ENCODE measurements around the gene ABAT.
"Not testable (repeated sequence)": the region's sequence is repeated elsewhere in the genome, so short reads cannot be mapped to it uniquely, and the experiment has no call there.

Gene ABAT

DNA sequence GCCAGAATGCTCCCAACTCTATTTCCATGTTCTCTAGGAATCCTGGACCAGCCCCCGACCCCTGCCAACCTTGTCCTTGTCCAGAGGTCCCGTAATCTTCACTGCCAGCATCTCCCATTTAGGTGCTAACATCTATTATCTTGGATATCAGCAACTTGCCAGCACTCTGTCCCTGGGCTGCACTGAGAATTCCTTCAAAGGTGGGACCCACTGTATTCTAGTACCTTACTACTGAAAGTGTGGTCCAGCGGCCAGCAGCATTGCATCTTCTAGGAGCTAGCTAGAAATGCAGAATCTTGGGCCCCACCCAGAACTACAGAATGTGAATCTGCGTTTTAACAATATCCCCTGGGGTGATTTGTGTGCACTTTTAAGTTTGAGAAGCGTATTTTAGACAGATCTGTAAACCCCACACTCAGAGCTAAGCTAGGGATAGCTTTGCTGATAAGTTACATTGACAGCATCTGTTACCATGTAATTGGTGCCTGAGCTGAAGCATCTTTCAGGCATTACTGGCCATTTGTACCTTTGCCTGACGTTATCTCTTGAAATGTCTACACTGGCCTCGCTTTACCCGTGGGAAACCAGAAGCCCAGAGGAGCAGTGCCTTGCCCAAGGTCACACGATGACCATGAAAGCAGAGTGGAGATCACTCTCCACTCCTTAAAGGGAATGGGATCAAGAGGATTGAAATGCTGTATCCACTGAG lies 8.3 kb downstream of the ABAT start:
- DNase-seq (ENCODE audit: low spot score): no peak

DNA sequence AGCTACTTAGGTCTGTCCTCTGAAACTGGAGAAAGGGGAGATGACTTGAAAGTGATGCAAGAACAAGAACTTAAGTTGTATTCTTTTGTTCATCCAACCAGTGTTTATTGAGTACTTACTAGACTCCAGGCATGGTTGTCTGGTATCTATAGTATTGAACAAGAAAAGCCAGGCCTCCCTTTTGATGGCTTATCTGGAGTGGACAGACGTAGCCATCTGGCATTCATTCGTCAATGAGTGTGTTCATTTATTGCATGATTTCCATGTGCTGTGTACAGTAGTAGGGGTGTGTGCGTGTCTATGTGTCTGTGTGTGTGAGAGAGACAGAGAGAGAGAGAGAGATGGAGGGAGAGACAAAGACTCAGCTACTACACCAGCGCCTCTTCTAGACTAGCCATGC lies 9.2 kb downstream of the ABAT start:
- DNase-seq (ENCODE audit: low spot score): no peak

DNA sequence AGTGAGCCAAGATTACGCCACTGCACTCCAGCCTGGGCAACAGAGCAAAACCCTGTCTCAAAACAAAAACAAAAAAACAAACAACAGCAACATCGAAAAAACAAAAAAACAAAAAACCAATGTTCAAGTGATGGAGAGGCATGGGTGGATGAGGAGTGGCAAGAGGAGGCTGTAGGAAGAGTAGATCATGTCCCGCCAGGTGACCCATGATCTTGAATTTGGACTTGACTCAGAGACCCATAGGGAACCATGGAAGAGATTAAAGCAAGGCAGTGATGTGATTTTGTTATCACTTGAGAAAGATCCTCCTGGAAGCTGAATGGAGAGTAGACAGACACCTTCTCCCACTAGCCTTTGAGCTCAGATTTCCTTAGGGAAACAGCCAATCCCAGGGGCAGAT lies 11.2 kb downstream of the ABAT start:
- DNase-seq (ENCODE audit: low spot score): no peak

DNA sequence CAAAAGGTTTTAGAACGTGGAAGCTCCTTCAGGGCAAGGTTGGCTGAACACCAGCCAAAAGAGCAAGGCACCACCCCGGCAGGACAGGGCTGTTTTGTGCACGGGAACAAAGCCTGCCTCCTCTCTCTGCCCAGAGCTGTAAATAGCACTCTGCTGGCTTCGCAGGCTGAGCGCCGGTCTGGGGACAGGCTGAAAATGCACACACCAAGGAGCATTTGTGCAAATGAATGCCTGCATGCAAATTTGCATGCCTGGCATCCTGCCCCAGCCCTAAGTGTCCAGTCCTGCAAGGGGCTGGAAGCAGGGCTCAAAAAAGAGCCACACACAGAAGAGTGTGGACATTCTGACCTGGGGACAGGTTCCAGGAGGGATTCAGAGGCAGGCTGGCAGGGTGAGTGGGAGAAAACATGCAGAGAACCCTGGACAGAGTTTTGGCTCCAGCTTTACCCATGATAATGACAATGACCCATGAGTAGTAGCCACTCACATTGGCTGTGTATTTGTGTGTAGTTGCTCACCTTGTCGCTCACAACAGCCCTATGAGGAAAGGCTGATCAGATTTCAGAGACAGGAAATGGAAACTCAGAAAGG lies 11.7 kb downstream of the ABAT start:
- no peak for DNase-seq (ENCODE audit: low spot score)

DNA sequence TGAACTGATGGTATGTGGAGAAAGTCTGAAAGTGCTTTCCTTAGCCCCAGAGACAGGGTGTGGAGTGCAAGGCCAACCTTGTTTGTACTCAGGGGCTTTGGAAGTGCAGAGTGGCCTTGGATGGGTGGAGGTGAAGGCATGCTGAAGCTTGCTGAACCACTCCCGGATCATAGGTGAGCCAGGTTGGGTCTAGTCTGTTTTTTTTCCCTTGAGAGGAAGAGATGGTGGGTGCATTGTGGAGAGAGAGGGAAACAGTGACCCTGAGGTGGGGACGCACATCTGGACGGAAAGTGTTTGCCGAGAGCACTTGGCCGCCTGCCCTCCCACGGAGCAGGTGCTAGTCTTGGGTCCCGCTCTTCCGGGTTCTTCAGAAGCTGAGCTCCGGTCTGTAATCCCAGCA lies 12.5 kb downstream of the ABAT start:
- DNase-seq (ENCODE audit: low spot score): no peak

DNA sequence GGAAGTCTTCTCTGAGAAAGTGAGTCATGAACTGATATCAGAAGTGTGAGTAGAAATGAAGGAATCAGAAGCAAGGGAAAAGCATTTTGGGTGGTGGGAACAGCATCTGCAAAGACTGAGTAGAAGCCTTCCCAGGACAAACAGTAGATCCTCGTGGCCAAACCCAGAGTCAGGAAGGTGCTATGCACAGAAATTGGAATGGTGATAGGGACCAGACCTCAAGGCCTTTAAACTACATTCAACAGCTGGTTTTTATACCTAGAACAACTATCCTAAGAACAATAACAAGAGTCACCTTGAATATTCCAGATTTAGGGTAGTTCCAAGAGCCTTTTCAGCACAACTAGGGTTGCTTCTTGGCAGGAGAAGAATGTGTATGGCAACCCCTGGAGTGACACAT lies 15.3 kb downstream of the ABAT start:
- no peak for DNase-seq (ENCODE audit: low spot score)

DNA sequence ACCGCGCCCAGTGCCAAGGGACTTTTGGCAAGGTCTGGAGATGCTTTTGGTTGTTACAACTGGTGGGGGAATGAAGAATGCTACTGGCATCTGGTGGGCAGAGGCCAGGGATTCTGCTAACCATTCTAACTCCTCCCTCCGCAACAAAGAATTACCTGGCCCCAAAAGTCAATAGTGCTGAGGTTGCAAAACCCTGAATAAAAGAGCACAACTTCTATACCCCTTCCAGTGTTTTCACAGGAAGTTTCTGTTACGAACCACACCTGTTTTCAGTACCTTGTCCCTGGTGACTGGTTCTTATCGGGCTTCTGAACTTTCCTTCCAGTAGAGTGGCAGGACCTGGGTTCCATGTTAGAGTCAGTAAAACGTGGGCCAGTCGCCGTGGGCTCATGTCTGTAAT lies 17.3 kb downstream of the ABAT start:
- DNase-seq (ENCODE audit: low spot score): no peak

DNA sequence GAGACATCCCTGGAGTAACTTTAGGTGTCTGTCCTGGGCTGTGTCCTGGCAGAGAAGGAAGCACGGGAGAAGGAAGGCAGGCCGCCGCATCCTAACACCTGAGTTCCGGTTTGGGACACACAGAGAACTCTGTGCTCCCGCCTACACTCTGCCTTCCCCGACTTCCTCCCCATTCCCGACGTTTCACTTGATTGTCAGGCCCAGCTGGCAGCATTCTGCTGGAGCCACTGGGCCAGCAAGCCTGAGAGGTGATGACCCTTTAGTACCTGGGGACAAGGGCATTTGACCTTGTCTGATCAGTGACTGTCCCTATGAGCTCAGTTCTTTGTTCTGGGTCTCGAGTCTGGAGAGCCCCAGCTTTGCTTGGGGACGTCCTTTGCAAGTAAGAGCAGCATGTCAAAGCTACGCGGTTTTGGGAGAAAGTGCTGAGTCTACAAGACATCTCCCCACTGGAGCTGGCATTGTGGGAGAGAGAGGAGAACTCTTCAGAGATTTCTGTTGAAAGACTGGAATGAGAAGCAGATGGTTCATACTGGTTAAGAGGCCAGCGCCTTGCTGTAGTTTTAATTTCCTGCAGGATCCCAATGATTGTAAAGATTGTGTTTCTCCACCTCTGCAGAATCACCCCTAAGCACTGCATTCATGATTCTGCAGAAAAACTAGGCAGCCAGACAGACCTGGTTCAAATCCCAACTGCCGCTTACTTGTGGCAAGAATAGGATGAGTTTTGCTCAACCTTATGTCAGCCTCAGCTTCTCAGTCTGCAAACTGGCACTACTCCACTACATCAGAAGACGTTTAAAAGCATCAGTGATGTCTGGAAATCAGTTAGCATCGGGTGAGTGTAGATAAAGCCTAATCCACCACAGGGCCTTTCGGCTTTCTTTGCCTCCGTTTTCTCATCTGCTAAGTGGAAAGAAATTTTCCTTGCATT lies 20.6 kb downstream of the ABAT start:
- DNase-seq (ENCODE audit: low spot score): no peak

DNA sequence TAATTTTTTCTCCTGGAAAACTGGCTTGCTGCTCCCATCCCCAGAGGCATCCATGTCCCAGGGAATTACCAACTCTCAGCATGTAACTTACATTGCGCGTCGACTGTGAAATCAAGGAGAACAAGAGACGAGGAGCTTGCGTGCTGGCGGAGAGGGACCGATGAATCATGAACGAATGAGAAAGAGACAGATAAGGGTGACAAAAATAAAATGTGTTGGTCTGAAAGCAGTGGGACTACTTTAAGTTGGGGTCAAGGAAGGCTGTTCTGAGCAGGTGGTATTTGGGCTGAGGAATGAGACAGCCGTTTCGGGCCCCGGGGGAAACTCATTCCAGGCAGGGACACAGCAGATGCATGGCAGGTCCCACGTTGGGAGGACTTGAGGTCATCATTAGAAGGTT lies 22.5 kb downstream of the ABAT start:
- no peak for DNase-seq (ENCODE audit: low spot score)

DNA sequence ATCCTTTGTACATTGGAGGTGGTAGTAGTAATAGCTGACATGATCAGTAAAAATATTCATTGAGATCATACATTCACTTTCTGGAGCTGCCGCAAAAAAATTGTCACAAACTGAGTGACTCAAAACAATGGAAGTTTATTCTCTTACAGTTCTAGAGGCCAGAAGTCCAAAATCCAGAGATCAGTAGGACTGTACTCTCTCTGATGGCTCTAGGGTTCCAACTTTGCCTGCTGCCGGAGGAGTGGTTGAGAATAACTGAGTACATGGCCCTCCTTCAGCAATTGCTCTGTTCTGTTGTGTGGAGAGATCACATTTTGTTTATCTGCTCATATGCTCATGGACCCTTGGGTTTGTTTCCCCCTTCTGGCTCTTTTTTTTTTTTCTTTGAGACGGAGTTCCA lies 23.5 kb downstream of the ABAT start:
- DNase-seq (ENCODE audit: low spot score): no peak

DNA sequence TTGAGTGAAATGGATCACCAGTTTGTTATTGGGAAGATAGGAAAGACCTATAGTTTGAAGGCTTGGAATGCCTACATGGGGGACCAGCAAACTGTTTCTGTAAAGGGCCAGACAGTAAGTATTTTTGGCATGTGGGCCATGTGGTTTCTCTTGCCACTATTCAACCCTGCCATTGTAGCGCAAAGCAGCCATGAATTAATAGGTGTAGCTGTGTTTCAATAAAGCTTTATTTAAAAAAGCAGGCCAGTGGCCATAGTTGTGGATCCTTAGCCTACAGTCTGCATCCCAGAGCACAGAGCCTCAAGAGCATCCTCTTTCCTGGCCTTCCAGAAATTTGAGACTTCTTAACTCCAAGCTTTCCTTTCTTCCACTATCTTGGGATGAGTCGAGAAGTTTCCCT lies 29.3 kb downstream of the ABAT start:
- DNase-seq (ENCODE audit: low spot score): no peak

DNA sequence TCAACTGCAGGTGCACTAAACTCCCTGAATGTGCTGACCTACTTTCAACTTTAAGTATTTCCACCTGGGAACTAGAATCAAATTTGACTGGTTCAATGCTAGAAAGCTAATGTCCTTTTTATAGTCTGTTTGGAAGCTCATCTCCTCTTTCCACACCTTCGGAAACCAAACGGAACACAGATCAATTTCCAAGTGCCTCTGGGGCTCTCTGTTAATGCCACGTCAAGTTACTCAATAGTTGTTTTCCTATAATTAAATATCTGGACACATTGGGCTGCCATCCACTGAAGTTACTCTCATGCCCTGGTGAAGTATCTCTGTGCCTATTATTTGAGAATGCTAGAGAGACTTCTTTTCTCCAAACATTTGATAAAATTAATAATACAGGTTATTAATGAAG lies 29.7 kb downstream of the ABAT start:
- no peak for DNase-seq (ENCODE audit: low spot score)

DNA sequence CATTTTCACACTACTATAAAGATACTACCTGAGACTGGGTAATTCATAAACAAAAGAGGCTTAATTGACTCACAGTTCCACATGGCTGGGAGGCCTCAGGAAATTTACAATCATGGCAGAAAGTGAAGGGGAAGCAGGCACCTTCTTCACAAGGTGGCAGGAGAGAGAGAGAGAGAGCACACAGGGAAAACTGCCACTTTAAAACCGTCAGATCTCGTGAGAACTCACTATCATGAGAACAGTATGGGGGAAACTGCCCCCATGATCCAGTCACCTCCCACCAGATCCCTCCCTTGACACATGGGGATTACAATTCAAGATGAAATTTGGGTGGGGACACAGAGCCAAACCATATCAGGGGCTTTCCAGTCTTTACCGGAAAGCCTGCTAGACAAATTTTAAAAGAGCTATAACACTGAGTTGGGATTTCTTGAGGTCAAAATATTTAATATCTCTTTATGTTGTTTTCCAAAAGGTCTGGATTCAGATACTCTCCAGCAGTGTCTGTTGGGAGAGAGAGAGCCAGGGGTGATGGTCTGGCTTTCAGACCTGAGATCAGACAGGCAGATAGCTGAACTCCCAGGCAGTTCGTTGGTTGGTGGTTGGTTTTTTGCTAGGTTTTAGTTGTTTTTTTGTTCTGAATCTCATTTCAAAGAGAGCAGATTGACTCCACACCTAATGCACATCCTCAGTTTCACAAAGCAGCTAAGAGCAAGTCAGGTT lies 30.8 kb downstream of the ABAT start:
- DNase-seq (ENCODE audit: low spot score): not testable (repeated sequence)

DNA sequence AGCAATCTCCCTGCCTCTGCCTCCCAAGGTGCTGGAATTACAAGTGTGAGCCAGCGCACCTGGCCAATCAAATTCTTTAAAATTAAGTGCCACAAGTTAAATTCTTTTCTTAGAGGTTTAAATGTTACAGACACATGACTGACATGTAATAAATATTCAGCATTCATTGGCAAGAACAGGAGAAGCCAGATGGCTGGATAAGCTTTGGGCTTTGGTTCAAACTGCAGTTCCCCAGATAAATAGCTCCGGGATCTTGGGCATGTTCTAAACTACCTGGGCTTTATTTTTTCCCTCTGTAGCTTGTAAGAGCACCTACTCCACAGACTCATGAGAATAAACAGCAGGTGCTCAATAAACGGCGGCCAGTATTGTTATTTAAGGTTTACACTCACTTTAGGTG lies 34.1 kb downstream of the ABAT start:
- no peak for DNase-seq (ENCODE audit: low spot score)

DNA sequence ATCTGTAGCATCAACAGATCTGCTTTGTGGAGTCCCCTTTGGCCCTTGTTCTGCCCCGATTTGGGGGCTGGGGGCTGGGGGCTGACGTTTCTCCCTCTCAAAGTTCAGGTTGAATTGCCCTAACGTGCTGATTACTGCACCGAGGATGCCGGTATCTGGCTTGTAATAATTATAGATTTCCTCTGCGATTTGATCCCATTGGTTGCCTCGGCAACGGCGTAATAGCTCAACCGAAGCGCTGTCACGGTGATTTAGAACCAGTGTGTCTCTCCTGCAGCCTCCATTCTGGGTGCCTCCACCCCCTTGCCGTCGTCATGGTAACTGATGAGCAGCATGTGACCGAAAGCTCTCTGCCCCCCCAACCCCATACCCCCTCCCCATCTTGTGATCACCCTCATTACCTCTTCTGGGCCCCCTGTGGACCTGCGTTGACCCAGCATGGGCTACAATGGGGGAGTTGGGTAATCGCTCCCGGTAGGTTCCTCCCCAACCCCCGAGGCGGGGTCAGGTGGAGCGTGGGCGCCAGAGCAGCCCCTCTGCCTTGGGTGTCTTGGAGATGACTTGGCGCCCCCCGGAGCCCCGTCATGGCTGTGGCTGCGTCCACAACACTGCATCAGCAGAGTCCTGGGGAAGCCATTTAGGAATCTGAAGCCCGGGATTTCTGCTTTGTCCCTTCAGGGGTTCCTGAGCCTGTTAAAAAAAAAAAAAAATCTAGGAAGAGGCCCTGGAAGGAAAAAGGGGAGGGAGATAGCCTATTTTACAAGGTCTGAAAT lies 38.4 kb downstream of the ABAT start:
- no peak for DNase-seq (ENCODE audit: low spot score)

DNA sequence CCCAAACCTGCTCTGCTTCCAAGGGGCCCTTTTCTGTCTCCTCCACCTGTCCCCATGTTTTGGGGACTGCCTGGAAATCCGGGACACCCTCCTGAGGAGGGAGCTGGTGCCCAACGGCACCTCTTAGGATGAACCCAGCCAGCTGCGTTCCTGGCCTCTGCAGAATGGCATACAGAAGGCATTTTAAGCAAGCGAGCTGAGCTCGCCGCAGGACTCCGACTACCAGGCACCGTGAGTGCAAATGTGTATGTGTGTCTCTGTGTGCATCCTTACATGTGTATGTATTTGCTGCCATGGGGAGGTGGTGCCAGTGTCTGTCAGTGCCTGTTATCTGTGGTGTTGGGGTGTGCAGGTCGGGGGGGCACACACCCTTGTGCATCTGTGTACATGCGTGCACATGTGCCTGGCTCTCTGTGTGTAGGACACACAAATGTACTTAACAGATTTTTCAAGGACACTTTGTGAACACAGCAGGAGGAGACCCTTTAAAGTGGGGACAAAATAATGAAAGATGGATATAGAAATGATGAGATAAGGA lies 39.3 kb downstream of the ABAT start:
- no peak for DNase-seq (ENCODE audit: low spot score)

DNA sequence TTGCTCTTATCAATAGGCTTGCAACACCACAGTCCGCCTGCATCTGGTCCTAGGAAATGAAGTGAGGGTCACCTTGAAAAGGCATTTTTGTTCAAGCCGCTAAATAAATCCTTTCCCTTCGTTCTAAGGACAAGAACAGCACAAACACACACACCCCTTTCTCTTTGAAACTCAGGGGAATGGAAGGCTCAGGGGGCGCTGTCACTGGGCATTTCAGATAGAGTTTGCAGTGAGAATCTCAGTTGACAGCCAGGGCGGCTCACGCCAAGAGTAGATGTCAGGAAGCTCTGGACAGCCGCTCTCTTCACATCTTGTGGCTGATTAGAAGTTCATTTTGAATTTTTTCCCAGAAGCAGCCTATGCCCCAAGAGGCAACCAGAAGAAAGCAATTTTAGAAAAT lies 39.8 kb downstream of the ABAT start:
- no peak for DNase-seq (ENCODE audit: low spot score)

DNA sequence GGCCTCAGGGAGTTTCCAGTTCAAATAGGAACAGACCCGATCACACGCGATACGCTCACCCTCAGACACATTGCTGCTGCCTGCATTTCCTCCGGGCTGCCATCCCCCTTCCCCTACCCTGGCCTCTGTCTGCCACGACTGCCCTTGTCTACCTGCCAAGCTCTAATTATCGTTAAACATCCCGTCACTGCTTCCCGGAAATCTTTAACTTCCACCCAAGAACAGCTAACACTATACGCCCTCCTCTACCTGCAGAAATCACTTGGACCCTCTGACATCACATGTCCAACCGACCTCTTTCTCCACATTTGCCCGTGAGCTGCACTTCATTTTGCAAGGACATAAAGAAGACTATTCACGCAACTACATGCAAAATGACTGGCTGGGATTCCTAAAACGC lies 40.4 kb downstream of the ABAT start:
- DNase-seq (ENCODE audit: low spot score): no peak

DNA sequence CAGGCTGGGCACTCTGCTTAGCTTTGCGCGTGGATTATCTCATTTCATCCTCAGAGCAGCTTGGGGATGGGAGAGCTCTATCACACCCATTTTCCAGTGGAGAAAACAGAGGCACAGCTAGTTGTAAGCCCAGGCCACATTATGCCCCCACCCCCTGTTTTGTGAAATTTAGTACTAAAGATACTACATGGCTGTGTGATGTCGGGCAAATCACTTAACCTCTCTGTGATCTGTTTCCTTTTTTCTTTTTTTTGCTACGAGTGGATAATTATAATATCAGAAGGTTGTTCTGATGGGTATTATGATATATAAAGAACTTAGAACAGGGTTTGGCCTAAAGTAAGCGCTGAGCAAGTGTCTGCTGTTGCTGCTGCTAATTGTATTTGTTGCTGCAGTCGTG lies 41.6 kb downstream of the ABAT start:
- DNase-seq (ENCODE audit: low spot score): no peak

DNA sequence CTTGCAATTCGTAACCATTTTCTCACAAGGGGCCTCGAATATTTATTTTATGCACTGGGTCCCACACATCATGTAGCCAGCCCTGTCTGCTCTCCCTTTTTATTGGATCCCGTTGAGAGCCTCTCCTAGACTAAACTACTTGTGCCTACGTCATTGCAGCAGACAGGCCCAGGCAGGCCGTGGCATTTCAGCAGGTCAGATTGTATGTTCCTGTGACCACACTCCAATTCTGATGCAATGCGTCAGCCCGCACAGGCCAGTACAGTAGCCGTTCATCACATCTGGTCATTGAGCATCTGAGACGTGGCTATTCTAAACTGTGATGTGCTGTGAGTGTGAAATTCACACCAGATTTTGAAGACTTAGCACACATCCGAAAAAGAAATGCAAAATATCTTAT lies 42.2 kb downstream of the ABAT start:
- no peak for DNase-seq (ENCODE audit: low spot score)

DNA sequence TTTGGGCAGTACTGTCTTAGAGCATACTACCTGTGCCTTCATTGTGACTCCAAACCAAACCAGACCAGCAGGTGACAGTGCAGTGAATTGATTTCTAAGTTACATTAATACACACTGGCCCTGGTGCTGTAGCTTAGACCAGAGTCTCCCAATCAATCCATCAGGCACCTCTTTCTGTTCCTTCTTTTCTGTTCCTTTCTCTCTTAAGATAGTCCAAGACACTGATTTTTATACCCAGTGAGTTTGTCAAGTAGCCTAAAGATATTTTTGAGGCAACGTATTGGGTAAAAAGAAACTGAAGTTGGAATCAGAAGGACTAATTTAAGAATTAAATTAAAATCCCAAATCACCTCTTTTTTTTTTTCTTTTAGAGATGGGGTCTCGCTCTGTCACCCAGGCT lies 43.1 kb downstream of the ABAT start:
- DNase-seq (ENCODE audit: low spot score): no peak

Measured in germinal center (tissue), 1 donor.